WTC11 (cell line): ENCODE results near the gene EHD4. TPM values are rescaled to one million over a fixed set of nuclear protein-coding genes. Genes with fewer than 3 reads are reported as not detected.

Experiments used
- ATAC-seq: fragments of 200-7000 bp; cut with Tn5 transposase; 2 replicates; pipeline ENCODE4 v1.10.0; 2021; ENCODE audit warnings: mild to moderate bottlenecking, moderate library complexity
- CTCF ChIA-PET: fragments of 300-600 bp; sonication (Branson Sonifier 250); formaldehyde crosslinking; loops from one replicate; lab custom pipeline; 2021; ENCODE audit warnings: antibody characterized with exemption; lab: Charles Lee
- POLR2A ChIA-PET: fragments of 350-600 bp; sonication (Branson Sonifier 250); formaldehyde crosslinking; loops from one replicate; lab custom pipeline; 2021; ENCODE audit warnings: antibody characterized with exemption; lab: Charles Lee
- DNase-seq: peaks from one replicate; pipeline ENCODE4 v3.0.0; 2021; ENCODE audit warnings: low spot score
- H3K27ac Mint-ChIP-seq: 2 replicates; pipeline ENCODE4 v1.8.0; 2021; ENCODE audit warnings: mixed read lengths
- H3K27me3 Mint-ChIP-seq: 2 replicates; pipeline ENCODE4 v1.8.0; 2021; ENCODE audit warnings: low read depth, mild to moderate bottlenecking, moderate library complexity, mixed read lengths
- H3K36me3 Mint-ChIP-seq: 2 replicates; pipeline ENCODE4 v1.8.0; 2021; ENCODE audit warnings: mixed read lengths
- H3K4me1 Mint-ChIP-seq: 2 replicates; pipeline ENCODE4 v1.8.0; 2022; ENCODE audit warnings: mixed read lengths
- H3K4me3 Mint-ChIP-seq: 2 replicates; pipeline ENCODE4 v1.8.0; 2021; ENCODE audit warnings: mild to moderate bottlenecking, moderate library complexity, mixed read lengths
- H3K9me3 Mint-ChIP-seq: 2 replicates; pipeline ENCODE4 v1.8.0; 2021; ENCODE audit warnings: mixed read lengths
- ATF1 ChIP-seq: sonication (generic); formaldehyde crosslinking; IDR thresholded peaks from 2 replicates; pipeline ENCODE4 v1.8.1; 2023; ENCODE audit warnings: mild to moderate bottlenecking, moderate library complexity, missing genetic modification reagents
- ATF6 ChIP-seq: sonication (generic); formaldehyde crosslinking; IDR thresholded peaks from 2 replicates; pipeline ENCODE4 v1.8.1; 2023; ENCODE audit warnings: mild to moderate bottlenecking, missing genetic modification reagents
- CBFB ChIP-seq: sonication (generic); formaldehyde crosslinking; IDR thresholded peaks from 2 replicates; pipeline ENCODE4 v1.8.1; 2022; ENCODE audit warnings: mild to moderate bottlenecking, low read depth, missing genetic modification reagents
- FOXK1 ChIP-seq: sonication (generic); formaldehyde crosslinking; IDR thresholded peaks from 2 replicates; pipeline ENCODE4 v1.8.0; 2022; ENCODE audit warnings: mild to moderate bottlenecking, moderate library complexity, missing genetic modification reagents
- FOXP4 ChIP-seq: sonication (generic); formaldehyde crosslinking; IDR thresholded peaks from 2 replicates; pipeline ENCODE4 v1.8.0; 2022; ENCODE audit warnings: mild to moderate bottlenecking, missing genetic modification reagents
- GRHL2 ChIP-seq: fragments of 250-450 bp; sonication (Bioruptor Pico); IDR thresholded peaks from 2 replicates; pipeline ENCODE4 v1.8.0; 2022; ENCODE audit warnings: mild to moderate bottlenecking, moderate library complexity; ENCODE audit not compliant: insufficient replicate concordance, severe bottlenecking
- HMGA2 ChIP-seq: fragments of 250-450 bp; sonication (Bioruptor Pico); IDR thresholded peaks from 2 replicates; pipeline ENCODE4 v1.4.0; 2021; ENCODE audit warnings: mild to moderate bottlenecking, moderate library complexity
- KAT7 ChIP-seq: sonication (generic); formaldehyde crosslinking; IDR thresholded peaks from 2 replicates; pipeline ENCODE4 v1.8.1; 2023; ENCODE audit warnings: missing genetic modification reagents, mild to moderate bottlenecking, borderline replicate concordance
- MLX ChIP-seq: sonication (generic); formaldehyde crosslinking; IDR thresholded peaks from 2 replicates; pipeline ENCODE4 v1.8.1; 2023; ENCODE audit warnings: mild to moderate bottlenecking, missing genetic modification reagents, moderate library complexity
- NFE2L1 ChIP-seq: sonication (generic); formaldehyde crosslinking; IDR thresholded peaks from 2 replicates; pipeline ENCODE4 v1.8.1; 2023; ENCODE audit warnings: missing genetic modification reagents
- NR2C2 ChIP-seq: sonication (generic); formaldehyde crosslinking; IDR thresholded peaks from 2 replicates; pipeline ENCODE4 v1.8.0; 2022; ENCODE audit warnings: mild to moderate bottlenecking, missing genetic modification reagents
- NR3C1 ChIP-seq: sonication (generic); formaldehyde crosslinking; conservative IDR thresholded peaks from 2 replicates; pipeline ENCODE4 v1.8.1; 2023; ENCODE audit warnings: low read depth, mild to moderate bottlenecking, missing genetic modification reagents
- OVOL2 ChIP-seq: fragments of 250-450 bp; sonication (Bioruptor Pico); IDR thresholded peaks from 2 replicates; pipeline ENCODE4 v1.9.0; 2021; ENCODE audit warnings: mild to moderate bottlenecking, borderline replicate concordance
- RORB ChIP-seq: fragments of 250-450 bp; sonication (Bioruptor Pico); IDR thresholded peaks from 2 replicates; pipeline ENCODE4 v1.9.0; 2021; ENCODE audit warnings: mild to moderate bottlenecking
- SMAD4 ChIP-seq: sonication (generic); formaldehyde crosslinking; IDR thresholded peaks from 2 replicates; pipeline ENCODE4 v1.8.0; 2022; ENCODE audit warnings: mild to moderate bottlenecking, missing genetic modification reagents
- STAT6 ChIP-seq: sonication (generic); formaldehyde crosslinking; conservative IDR thresholded peaks from 2 replicates; pipeline ENCODE4 v1.8.1; 2023; ENCODE audit warnings: mild to moderate bottlenecking, low read depth, missing genetic modification reagents, moderate library complexity
- TP53 ChIP-seq: sonication (generic); formaldehyde crosslinking; IDR thresholded peaks from 2 replicates; pipeline ENCODE4 v1.8.1; 2023; ENCODE audit warnings: mild to moderate bottlenecking, missing genetic modification reagents
- USF1 ChIP-seq: sonication (generic); formaldehyde crosslinking; IDR thresholded peaks from 2 replicates; pipeline ENCODE4 v1.8.0; 2022; ENCODE audit warnings: mild to moderate bottlenecking, missing genetic modification reagents
- ZBTB21 ChIP-seq: sonication (generic); formaldehyde crosslinking; IDR thresholded peaks from 2 replicates; pipeline ENCODE4 v1.8.1; 2023; ENCODE audit warnings: mild to moderate bottlenecking, missing genetic modification reagents, borderline replicate concordance
- ZNF396 ChIP-seq: fragments of 250-450 bp; sonication (Bioruptor Pico); IDR thresholded peaks from 2 replicates; pipeline ENCODE4 v1.8.0; 2021; ENCODE audit warnings: mild to moderate bottlenecking, moderate library complexity, borderline replicate concordance
- ZNF532 ChIP-seq: fragments of 250-450 bp; sonication (Bioruptor Pico); IDR thresholded peaks from 2 replicates; pipeline ENCODE4 v1.9.0; 2021; ENCODE audit warnings: mild to moderate bottlenecking, borderline replicate concordance
- ZSCAN18 ChIP-seq: fragments of 250-450 bp; sonication (Bioruptor Pico); IDR thresholded peaks from 2 replicates; pipeline ENCODE4 v2.1.2; 2022; ENCODE audit warnings: mild to moderate bottlenecking, moderate library complexity
- total RNA-seq: library from RNA; stranded (reverse); gene quantifications from 3 replicates; pipeline ENCODE4 v1.2.3, GENCODE V29; 2021

The EHD4 gene
- total RNA-seq, 1 experiment from 2014 or later: 23.9 TPM

GRCh38 chr15:41915255-41915994 is 56.9 kb downstream of the EHD4 start (continued):
- TF ChIP-seq STAT6 (CRISPR knock-in tag) (no peak), NR3C1 (CRISPR knock-in tag) (no peak), CBFB (CRISPR knock-in tag) (no peak)

- POLR2A ChIA-PET: no interaction called here
- no peak overlapping the region for H3K27ac Mint-ChIP-seq
- H3K9me3 Mint-ChIP-seq: no peaks in the 10 kb centered on the region
- H3K4me1 Mint-ChIP-seq: no peaks in the 10 kb centered on the region
- ATAC-seq (no peak), DNase-seq (no peak)
- H3K27me3 Mint-ChIP-seq: no peaks in the 10 kb centered on the region
- CTCF ChIA-PET: interaction anchor here (2.9 kb wide), 1 partner anchor 10 kb away, joined by 11 read pairs; no protein-coding TSS in a partner anchor
- H3K4me3 Mint-ChIP-seq: no peak overlapping the region
- H3K36me3 Mint-ChIP-seq: peaks cover 31% of the 10 kb centered on the region
- TF ChIP-seq HMGA2 (CRISPR knock-in tag) (no peak), OVOL2 (CRISPR knock-in tag) (no peak), KAT7 (no peak), ATF6 (no peak), USF1 (CRISPR knock-in tag) (no peak), FOXP4 (CRISPR knock-in tag) (no peak), TP53 (CRISPR knock-in tag) (no peak), NFE2L1 (no peak), ZNF532 (no peak), MLX (no peak), NR2C2 (CRISPR knock-in tag) (no peak), GRHL2 (no peak), FOXK1 (CRISPR knock-in tag) (no peak), ZNF396 (CRISPR knock-in tag) (no peak), SMAD4 (CRISPR knock-in tag) (no peak), ATF1 (CRISPR knock-in tag) (no peak), ZSCAN18 (CRISPR knock-in tag) (no peak), ZBTB21 (CRISPR knock-in tag) (no peak), RORB (CRISPR knock-in tag) (no peak)
Measured at GRCh38 chr15:41914411-41914810, 57.9 kb downstream of the EHD4 start.
